Dermis microvascular lymphatic vessel endothelial cell (primary cell): ENCODE data around the gene RABGAP1. TPM values are rescaled to one million over a fixed set of nuclear protein-coding genes. Genes with fewer than 3 reads are reported as not detected.

Experiments
- DNase-seq, 2 donors: peaks; one replicate each; pipeline versions ENCODE4 v3.0.0 to v3.0.0-alpha.2; 2010; ENCODE audit warnings: low read depth in 2 of 2
- total RNA-seq: library from RNA; depleted of rRNA; stranded (reverse); fragments of >200 nt; gene quantifications from 2 replicates; pipeline ENCODE4 v1.2.1, GENCODE V29; 2014

RABGAP1 gene
- total RNA-seq, 1 donor from 2014 or later, result 34.4 TPM

- no peak for DNase-seq
Observed at GRCh38 chr9:123046406-123047195, 105.8 kb downstream of the RABGAP1 start.

- peak; percentile 91 to 97 for DNase-seq
Observed at GRCh38 chr9:123048748-123049147, 107.9 kb downstream of the RABGAP1 start.

GRCh38 chr9:123049589-123050222, 108.9 kb downstream of the RABGAP1 start:
- DNase-seq, result peak in 1 of 2 donors; percentile 85

- DNase-seq, result no peak
Observed at GRCh38 chr9:123053046-123053445, 112.2 kb downstream of the RABGAP1 start.

GRCh38 chr9:123053711-123054110, 112.9 kb downstream of the RABGAP1 start:
- peak in 1 of 2 donors; percentile 84 for DNase-seq

- DNase-seq, result no peak
Observed at GRCh38 chr9:123058834-123059233, 118.0 kb downstream of the RABGAP1 start.

GRCh38 chr9:123059472-123060220, 118.8 kb downstream of the RABGAP1 start:
- DNase-seq, result no peak

GRCh38 chr9:123061216-123061615, 120.4 kb downstream of the RABGAP1 start:
- DNase-seq, result no peak

GRCh38 chr9:123062351-123063176, 121.7 kb downstream of the RABGAP1 start:
- DNase-seq, result no peak

GRCh38 chr9:123063177-123063598, 122.4 kb downstream of the RABGAP1 start:
- DNase-seq, result no peak

- DNase-seq, result no peak
Observed at GRCh38 chr9:123063896-123064295, 123.1 kb downstream of the RABGAP1 start.

GRCh38 chr9:123064716-123065115, 123.9 kb downstream of the RABGAP1 start:
- DNase-seq, result no peak

GRCh38 chr9:123065196-123065595, 124.4 kb downstream of the RABGAP1 start:
- DNase-seq, result no peak

GRCh38 chr9:123067136-123067535, 126.3 kb downstream of the RABGAP1 start:
- DNase-seq, result no peak

- peak in 1 of 2 donors; percentile 93 for DNase-seq
Observed at GRCh38 chr9:123069010-123069481, 128.2 kb downstream of the RABGAP1 start.

GRCh38 chr9:123070198-123070597, 129.4 kb downstream of the RABGAP1 start:
- no peak for DNase-seq

GRCh38 chr9:123072407-123072995, 131.7 kb downstream of the RABGAP1 start:
- DNase-seq, result no peak

- no peak for DNase-seq
Observed at GRCh38 chr9:123073441-123073840, 132.6 kb downstream of the RABGAP1 start.

- peak in 1 of 2 donors; percentile 56 for DNase-seq
Observed at GRCh38 chr9:123073991-123074422, 133.2 kb downstream of the RABGAP1 start.

- no peak for DNase-seq
Observed at GRCh38 chr9:123074628-123075027, 133.8 kb downstream of the RABGAP1 start.

GRCh38 chr9:123080444-123080843, 139.6 kb downstream of the RABGAP1 start:
- no peak for DNase-seq
